GM18508 (cell line): Measurements from ENCODE around the gene KRTAP2-3.
"Not testable (repeated sequence)": the region's sequence is repeated elsewhere in the genome, so short reads cannot be mapped to it uniquely, and the experiment has no call there.

Experiments used
- ATAC-seq: cut with Tn5 transposase; IDR thresholded peaks from one replicate; pipeline ENCODE4 v1.9.1; 2021; ENCODE audit warnings: moderate number of reproducible peaks; ENCODE audit not compliant: insufficient read depth, unreplicated experiment

KRTAP2-3 gene

GRCh38 chr17:41069031-41069430 is 9.1 kb upstream of the KRTAP2-3 start:
- no peak for ATAC-seq

- ATAC-seq: no peak
Observed at GRCh38 chr17:41067281-41067680, 7.4 kb upstream of the KRTAP2-3 start.

GRCh38 chr17:41065829-41066624 is 6.1 kb upstream of the KRTAP2-3 start, which contains the start of gene KRTAP2-4:
TSS of gene KRTAP2-4 (minus strand) at chr17:41065879. CDS start at chr17:41065845, 34 bp downstream.
- ATAC-seq: no peak

GRCh38 chr17:41065016-41065689 is 5.2 kb upstream of the KRTAP2-3 start:
- not testable (repeated sequence) for ATAC-seq

GRCh38 chr17:41064301-41064700 is 4.4 kb upstream of the KRTAP2-3 start:
- no peak for ATAC-seq

GRCh38 chr17:41063449-41063848 is 3.5 kb upstream of the KRTAP2-3 start:
- ATAC-seq: no peak

GRCh38 chr17:41061964-41062363 is 2.0 kb upstream of the KRTAP2-3 start:
- no peak for ATAC-seq

- ATAC-seq: not testable (repeated sequence)
Observed at GRCh38 chr17:41059276-41060051, 450 bp downstream of the KRTAP2-3 start.

- no peak for ATAC-seq
Observed at GRCh38 chr17:41058741-41059140, 1.2 kb downstream of the KRTAP2-3 start.

GRCh38 chr17:41057547-41057946 is 2.4 kb downstream of the KRTAP2-3 start:
- ATAC-seq: no peak

- ATAC-seq: not testable (repeated sequence)
Observed at GRCh38 chr17:41055130-41055529, 4.8 kb downstream of the KRTAP2-3 start, which contains the start of gene KRTAP2-2. TSS of gene KRTAP2-2 (minus strand) at chr17:41055230. CDS start at chr17:41055211, 19 bp downstream.

- not testable (repeated sequence) for ATAC-seq
Observed at GRCh38 chr17:41054556-41054955, 5.4 kb downstream of the KRTAP2-3 start.

GRCh38 chr17:41054025-41054424 is 5.9 kb downstream of the KRTAP2-3 start:
- ATAC-seq: no peak

GRCh38 chr17:41052566-41052965 is 7.3 kb downstream of the KRTAP2-3 start:
- no peak for ATAC-seq

- ATAC-seq: no peak
Observed at GRCh38 chr17:41049110-41049509, 10.8 kb downstream of the KRTAP2-3 start.

GRCh38 chr17:41048441-41048840 is 11.5 kb downstream of the KRTAP2-3 start:
- ATAC-seq: no peak

GRCh38 chr17:41046735-41047465 is 13.0 kb downstream of the KRTAP2-3 start, which contains the start of gene KRTAP2-1:
TSS of gene KRTAP2-1 (minus strand) at chr17:41047316. CDS start at chr17:41047267, 49 bp downstream.
- not testable (repeated sequence) for ATAC-seq

GRCh38 chr17:41042953-41043352 is 17.0 kb downstream of the KRTAP2-3 start:
- ATAC-seq: no peak

- not testable (repeated sequence) for ATAC-seq
Observed at GRCh38 chr17:41040783-41041571, 18.9 kb downstream of the KRTAP2-3 start, which contains the start of gene KRTAP1-1. TSS of gene KRTAP1-1 (minus strand) at chr17:41041450. CDS start at chr17:41041397, 53 bp downstream.
